Vagina (tissue), 2 donors: ENCODE measurements around the gene TNFSF4. TPM values are rescaled to one million over a fixed set of nuclear protein-coding genes. Genes with fewer than 3 reads are reported as not detected.
"Not testable (repeated sequence)": the region's sequence is repeated elsewhere in the genome, so short reads cannot be mapped to it uniquely, and the experiment has no call there.

Experiments
- DNase-seq, 2 donors: peaks; one replicate each; pipeline ENCODE4 v3.0.0-alpha.2; 2017; ENCODE audit errors: extremely low spot score in 2 of 2
- H3K27ac ChIP-seq: fragments of 200-600 bp; sonication (generic); one replicate; pipeline ENCODE4 v1.5.1; 2019
- H3K27me3 ChIP-seq: fragments of 200-600 bp; sonication (generic); one replicate; pipeline ENCODE4 v1.5.1; 2019
- H3K36me3 ChIP-seq, 2 donors: fragments of 200-600 bp; sonication (generic); one replicate each; pipeline ENCODE4 v1.5.1; 2017 to 2019
- H3K4me1 ChIP-seq: fragments of 200-600 bp; sonication (generic); one replicate; pipeline ENCODE4 v1.5.1; 2019
- H3K4me3 ChIP-seq, 2 donors: fragments of 200-600 bp; sonication (generic); 1 replicate in 1 of 2; 2 replicates in 1 of 2; pipeline ENCODE4 v1.5.1; 2016 to 2019
- H3K9me3 ChIP-seq: fragments of 200-600 bp; sonication (generic); one replicate; pipeline ENCODE4 v1.5.1; 2019
- POLR2A ChIP-seq, 2 donors: fragments of 450-650 bp; IDR thresholded peaks; one replicate each; pipeline ENCODE4 v1.6.1; 2017; ENCODE audit warnings: antibody characterized with exemption in 2 of 2, mild to moderate bottlenecking in 2 of 2, moderate library complexity in 2 of 2
- POLR2AphosphoS5 ChIP-seq, 2 donors: sonication (generic); formaldehyde crosslinking; IDR thresholded peaks; one replicate each; pipeline ENCODE4 v1.9.0; 2017; ENCODE audit warnings: antibody characterized with exemption in 2 of 2, mild to moderate bottlenecking in 2 of 2, low read depth in 1 of 2; ENCODE audit not compliant: insufficient read depth in 1 of 2
- intact Hi-C: fragments of 100-400 bp; cut with DNase I; formaldehyde crosslinking; loops from one replicate; pipeline ENCODE4 v1.15.1; 2023
- total RNA-seq: library from RNA; depleted of rRNA; stranded (reverse); fragments of >200 nt; gene quantifications from one replicate; pipeline ENCODE4 v1.2.3, GENCODE V29; 2016
- TF ChIP-seq, protein P1 (sequence below), 3 experiments: fragments of 450-650 bp in 2 of 3; fragments of 200-600 bp in 1 of 3; sonication (generic) in 1 of 3; IDR thresholded peaks; one replicate each; pipeline ENCODE4 v1.5.1; 2017 to 2019; ENCODE audit warnings: antibody characterized with exemption in 3 of 3, mild to moderate bottlenecking in 2 of 3, moderate library complexity in 2 of 3

The TNFSF4 gene
- total RNA-seq, 1 donor from 2014 or later = 0.74 TPM

DNA sequence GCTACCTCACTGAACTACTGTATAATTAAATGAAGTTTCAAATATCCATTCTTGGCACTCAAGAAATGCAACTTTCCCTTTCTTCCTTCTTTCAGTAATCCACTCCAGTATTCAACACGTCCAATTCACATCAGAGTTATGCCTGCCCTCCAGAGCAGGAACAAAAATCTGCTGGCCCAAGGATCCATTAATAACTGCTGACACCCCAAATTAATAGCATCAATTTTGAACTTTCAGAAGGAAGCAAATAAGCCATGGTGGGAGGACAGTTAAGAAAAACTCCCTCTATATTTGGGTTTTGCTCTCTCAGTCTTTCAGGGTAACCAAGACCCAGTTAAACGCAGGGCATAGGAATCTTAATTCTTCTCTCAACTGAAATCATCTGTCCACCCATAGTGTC is 31.9 kb upstream of the TNFSF4 start:
- Histone ChIP-seq H3K27ac (no peak overlapping the region), H3K4me3 (no peak overlapping the region), H3K36me3 (no peaks in the 10 kb centered on the region), H3K4me1 (no peaks in the 10 kb centered on the region), H3K27me3 (no peaks in the 10 kb centered on the region), H3K9me3 (no peaks in the 10 kb centered on the region)
- intact Hi-C loops = no loop called here
- no peak for DNase-seq
- TF ChIP-seq, protein P1, sequence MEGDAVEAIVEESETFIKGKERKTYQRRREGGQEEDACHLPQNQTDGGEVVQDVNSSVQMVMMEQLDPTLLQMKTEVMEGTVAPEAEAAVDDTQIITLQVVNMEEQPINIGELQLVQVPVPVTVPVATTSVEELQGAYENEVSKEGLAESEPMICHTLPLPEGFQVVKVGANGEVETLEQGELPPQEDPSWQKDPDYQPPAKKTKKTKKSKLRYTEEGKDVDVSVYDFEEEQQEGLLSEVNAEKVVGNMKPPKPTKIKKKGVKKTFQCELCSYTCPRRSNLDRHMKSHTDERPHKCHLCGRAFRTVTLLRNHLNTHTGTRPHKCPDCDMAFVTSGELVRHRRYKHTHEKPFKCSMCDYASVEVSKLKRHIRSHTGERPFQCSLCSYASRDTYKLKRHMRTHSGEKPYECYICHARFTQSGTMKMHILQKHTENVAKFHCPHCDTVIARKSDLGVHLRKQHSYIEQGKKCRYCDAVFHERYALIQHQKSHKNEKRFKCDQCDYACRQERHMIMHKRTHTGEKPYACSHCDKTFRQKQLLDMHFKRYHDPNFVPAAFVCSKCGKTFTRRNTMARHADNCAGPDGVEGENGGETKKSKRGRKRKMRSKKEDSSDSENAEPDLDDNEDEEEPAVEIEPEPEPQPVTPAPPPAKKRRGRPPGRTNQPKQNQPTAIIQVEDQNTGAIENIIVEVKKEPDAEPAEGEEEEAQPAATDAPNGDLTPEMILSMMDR (IDR thresholded peaks at IDR 0.05) = no peak
- no peak for TF ChIP-seq POLR2A (IDR thresholded peaks at IDR 0.05)
- no peak for TF ChIP-seq POLR2AphosphoS5 (IDR thresholded peaks at IDR 0.05; ENCODE audit: insufficient read depth in 1 of 2, low read depth in 1 of 2)

DNA sequence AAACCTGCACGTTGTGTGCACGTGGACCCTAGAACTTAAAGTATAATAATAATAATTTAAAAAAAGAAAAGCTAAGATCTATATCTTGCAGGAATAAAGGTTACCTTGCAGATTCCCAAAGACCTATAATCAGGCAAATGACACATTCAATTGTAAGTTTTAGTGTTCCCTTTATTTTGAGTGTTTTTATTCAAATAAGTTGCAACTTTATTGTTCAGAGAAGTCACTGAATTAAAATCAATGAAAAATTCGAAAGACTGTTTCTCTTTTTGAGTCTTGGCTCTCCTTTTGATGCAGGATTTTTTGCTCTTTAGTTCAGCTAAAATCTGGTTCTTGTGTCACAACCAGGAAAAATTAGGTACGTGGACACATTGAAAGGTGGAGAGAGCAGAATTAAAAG is 27.8 kb upstream of the TNFSF4 start:
- no peak overlapping the region for H3K27ac ChIP-seq
- H3K4me1 ChIP-seq = no peaks in the 10 kb centered on the region
- H3K36me3 ChIP-seq = no peaks in the 10 kb centered on the region
- no peak for DNase-seq
- H3K4me3 ChIP-seq = no peak overlapping the region
- H3K27me3 ChIP-seq = no peaks in the 10 kb centered on the region
- no peaks in the 10 kb centered on the region for H3K9me3 ChIP-seq
- TF ChIP-seq, protein P1 (IDR thresholded peaks at IDR 0.05) = no peak
- TF ChIP-seq POLR2A (IDR thresholded peaks at IDR 0.05) = no peak
- no peak for TF ChIP-seq POLR2AphosphoS5 (IDR thresholded peaks at IDR 0.05; ENCODE audit: insufficient read depth in 1 of 2, low read depth in 1 of 2)
- intact Hi-C loops = no loop called here

DNA sequence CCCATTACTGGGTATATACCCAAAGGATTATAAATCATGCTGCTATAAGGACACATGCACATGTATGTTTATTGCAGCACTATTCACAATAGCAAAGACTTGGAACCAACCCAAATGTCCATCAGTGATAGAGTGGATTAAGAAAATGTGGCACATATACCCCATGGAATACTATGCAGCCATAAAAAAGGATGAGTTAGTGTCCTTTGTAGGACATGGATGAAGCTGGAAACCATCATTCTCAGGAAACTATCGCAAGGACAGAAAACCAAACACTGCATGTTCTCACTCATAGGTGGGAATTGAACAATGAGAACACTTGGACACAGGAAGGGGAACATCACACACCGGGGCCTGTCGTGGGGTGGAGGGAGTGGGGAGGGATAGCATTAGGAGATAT is 27.3 kb upstream of the TNFSF4 start:
- DNase-seq, intact Hi-C loops: not testable (repeated sequence)

DNA sequence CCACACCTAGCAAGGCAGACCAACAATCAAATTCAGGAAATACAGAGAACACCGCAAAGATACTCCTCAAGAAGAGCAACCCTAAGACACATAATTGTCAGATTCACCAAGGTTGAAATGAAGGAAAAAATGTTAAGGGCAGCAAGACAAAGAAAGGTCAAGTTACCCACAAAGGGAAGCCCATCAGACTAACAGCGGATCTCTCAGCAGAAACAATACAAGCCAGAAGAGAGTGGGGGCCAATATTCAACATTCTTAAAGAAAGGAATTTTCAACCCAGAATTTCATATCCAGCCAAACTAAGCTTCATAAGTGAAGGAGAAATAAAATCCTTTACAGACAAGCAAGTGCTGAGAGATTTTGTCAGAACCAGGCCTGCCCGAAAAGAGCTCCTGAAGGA is 21.9 kb upstream of the TNFSF4 start:
- H3K36me3 ChIP-seq, H3K9me3 ChIP-seq, DNase-seq, H3K4me3 ChIP-seq, H3K27ac ChIP-seq, intact Hi-C loops, H3K4me1 ChIP-seq, H3K27me3 ChIP-seq: not testable (repeated sequence)

More for the DNA sequence above, 27.3 kb upstream of the TNFSF4 start:
- not testable (repeated sequence) for H3K4me1 ChIP-seq, H3K9me3 ChIP-seq, H3K27me3 ChIP-seq, H3K4me3 ChIP-seq, H3K36me3 ChIP-seq, H3K27ac ChIP-seq

DNA sequence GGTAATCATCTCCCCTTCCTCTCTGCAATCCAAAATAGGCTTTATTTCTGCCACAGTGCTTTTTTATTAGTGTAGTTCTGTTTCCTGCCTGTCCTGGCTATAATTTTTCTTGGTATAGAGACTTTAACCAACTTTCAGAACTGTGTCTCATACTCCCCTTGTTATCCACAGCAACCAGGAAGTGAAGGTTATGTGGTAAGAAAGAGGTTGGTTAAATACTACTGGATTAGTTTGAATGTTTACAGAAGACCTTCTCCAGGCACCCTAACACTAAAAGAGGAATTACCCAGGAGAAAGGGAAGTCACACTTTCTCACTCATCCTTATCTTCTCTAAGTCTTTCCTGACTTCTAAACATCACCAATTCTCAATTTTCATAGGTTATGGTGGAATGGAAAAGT is 17.8 kb upstream of the TNFSF4 start:
- intact Hi-C loops = no loop called here
- Histone ChIP-seq H3K27ac (no peak overlapping the region), H3K9me3 (no peaks in the 10 kb centered on the region), H3K27me3 (no peaks in the 10 kb centered on the region), H3K36me3 (no peaks in the 10 kb centered on the region), H3K4me3 (no peak overlapping the region), H3K4me1 (no peaks in the 10 kb centered on the region)
- TF ChIP-seq POLR2A (IDR thresholded peaks at IDR 0.05) (no peak), POLR2AphosphoS5 (IDR thresholded peaks at IDR 0.05; ENCODE audit: insufficient read depth in 1 of 2, low read depth in 1 of 2) (no peak)
- TF ChIP-seq, protein P1 (IDR thresholded peaks at IDR 0.05) = no peak
- no peak for DNase-seq

DNA sequence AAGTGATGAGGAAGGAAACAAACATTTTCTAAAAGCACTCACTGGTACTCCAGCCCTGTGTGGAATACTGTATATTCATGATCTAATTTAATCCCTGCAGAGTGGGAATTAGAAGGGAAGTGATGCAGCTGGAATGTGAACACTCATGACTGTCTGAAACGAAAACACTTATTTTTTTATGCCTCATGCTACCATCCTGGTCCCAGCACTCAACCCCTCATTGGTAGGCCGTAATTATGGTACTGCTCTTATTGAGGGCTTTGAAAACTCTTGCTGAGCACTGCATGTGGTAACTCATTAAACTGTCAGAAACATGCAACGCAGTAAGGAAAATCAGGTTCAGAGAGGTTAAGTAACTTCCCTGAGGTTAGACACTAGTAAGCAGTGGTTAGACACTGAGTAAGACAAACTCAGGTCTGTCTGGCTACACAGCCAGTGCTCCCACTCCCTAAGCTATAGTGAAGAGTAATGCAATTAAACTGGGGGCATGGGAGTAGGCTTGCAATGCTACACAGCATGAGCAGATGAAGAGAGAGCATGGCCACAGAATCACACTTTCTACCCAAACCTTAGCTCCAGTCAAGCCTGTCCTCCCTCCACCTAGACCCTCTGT is 17.3 kb upstream of the TNFSF4 start:
- intact Hi-C loops = no loop called here
- H3K9me3 ChIP-seq = no peaks in the 10 kb centered on the region
- H3K36me3 ChIP-seq = no peaks in the 10 kb centered on the region
- no peak overlapping the region for H3K27ac ChIP-seq
- no peaks in the 10 kb centered on the region for H3K4me1 ChIP-seq
- no peak for DNase-seq
- no peaks in the 10 kb centered on the region for H3K27me3 ChIP-seq
- TF ChIP-seq, protein P1 (IDR thresholded peaks at IDR 0.05) = no peak
- no peak for TF ChIP-seq POLR2AphosphoS5 (IDR thresholded peaks at IDR 0.05; ENCODE audit: insufficient read depth in 1 of 2, low read depth in 1 of 2)
- no peak for TF ChIP-seq POLR2A (IDR thresholded peaks at IDR 0.05)
- no peak overlapping the region for H3K4me3 ChIP-seq
